ENCODE measurements around the gene RNF5.
A peak's percentile ranks its signal among the peaks of the same experiment; 100 is the strongest.
"Not testable (repeated sequence)": the region's sequence is repeated elsewhere in the genome, so short reads cannot be mapped to it uniquely, and the experiment has no call there.

Gene RNF5

GRCh38 chr6:32190911-32191677 is 12.9 kb downstream of the RNF5 start:
- DNase-seq = no peak

GRCh38 chr6:32191696-32192607 is 13.7 kb downstream of the RNF5 start:
- DNase-seq = no peak

GRCh38 chr6:32192608-32193039 is 14.4 kb downstream of the RNF5 start, which contains the start of gene GPSM3:
GPSM3 (minus strand) TSS chr6:32192643; CDS start chr6:32192513, 130 bp downstream.
- peak; percentile 53 for DNase-seq

DNA sequence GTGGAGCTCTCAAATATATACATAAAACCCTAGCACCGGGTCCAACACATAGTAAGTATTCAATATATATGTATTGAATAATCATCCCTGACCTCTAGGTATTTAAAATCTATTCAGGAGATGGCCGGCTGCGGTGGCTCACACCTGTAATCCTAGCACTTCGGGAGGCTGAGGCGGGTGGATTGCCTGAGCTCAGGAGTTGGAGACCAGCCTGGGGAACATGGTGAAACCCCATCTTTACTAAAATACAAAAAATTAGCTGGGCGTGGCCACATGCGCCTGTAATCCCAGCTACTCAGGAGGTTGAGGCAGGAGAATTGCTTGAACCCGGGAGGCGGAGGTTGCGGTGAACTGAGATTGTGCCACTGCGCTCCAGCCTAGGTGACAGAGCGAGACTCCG is 14.9 kb downstream of the RNF5 start:
- not testable (repeated sequence) for DNase-seq

GRCh38 chr6:32194388-32194787 is 16.2 kb downstream of the RNF5 start:
- DNase-seq = no peak

DNA sequence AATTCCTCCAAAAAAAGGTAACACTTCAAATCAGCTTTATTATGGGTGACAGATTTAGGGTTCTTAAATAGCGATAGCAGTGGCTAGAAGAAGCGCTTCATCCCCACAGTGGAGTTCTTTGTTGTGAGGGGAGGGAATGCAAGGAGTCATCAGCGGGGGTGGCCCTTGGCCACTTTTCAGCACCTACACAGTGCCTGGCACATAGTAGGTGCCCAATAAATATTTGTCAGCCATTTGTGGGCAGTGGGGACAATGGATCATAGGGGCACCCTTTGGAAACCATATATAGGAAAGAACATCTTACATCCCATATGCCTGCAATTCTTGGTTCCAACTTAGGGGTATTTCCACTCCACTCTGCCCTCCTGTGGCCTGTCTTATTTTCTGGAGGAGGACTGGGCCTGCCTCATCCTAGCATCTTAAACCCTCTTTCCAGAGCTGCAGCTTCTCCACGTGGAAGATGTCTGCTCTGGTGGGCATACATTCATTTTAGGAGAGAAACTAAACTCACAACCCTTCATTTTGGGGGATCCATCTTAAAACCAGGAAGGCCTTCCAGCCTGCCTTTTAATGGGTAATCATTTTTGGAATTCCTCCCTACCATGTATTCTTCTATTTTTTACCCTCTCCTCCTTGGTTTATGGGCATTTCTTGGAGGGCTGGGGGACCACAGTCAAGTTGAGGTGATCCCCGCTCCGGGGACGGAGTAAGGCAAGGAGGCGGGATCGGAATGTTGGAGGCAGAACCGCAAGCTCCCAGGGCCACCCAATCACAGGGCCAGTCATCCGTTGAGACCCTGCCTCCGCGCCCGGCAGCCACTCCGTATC is 16.8 kb downstream of the RNF5 start:
- DNase-seq = peak; percentile 34

- peak; percentile 99 for DNase-seq
Measured at GRCh38 chr6:32195652-32195901, 17.4 kb downstream of the RNF5 start.

GRCh38 chr6:32195902-32196681 is 17.9 kb downstream of the RNF5 start:
- peak; percentile 80 for DNase-seq

DNA sequence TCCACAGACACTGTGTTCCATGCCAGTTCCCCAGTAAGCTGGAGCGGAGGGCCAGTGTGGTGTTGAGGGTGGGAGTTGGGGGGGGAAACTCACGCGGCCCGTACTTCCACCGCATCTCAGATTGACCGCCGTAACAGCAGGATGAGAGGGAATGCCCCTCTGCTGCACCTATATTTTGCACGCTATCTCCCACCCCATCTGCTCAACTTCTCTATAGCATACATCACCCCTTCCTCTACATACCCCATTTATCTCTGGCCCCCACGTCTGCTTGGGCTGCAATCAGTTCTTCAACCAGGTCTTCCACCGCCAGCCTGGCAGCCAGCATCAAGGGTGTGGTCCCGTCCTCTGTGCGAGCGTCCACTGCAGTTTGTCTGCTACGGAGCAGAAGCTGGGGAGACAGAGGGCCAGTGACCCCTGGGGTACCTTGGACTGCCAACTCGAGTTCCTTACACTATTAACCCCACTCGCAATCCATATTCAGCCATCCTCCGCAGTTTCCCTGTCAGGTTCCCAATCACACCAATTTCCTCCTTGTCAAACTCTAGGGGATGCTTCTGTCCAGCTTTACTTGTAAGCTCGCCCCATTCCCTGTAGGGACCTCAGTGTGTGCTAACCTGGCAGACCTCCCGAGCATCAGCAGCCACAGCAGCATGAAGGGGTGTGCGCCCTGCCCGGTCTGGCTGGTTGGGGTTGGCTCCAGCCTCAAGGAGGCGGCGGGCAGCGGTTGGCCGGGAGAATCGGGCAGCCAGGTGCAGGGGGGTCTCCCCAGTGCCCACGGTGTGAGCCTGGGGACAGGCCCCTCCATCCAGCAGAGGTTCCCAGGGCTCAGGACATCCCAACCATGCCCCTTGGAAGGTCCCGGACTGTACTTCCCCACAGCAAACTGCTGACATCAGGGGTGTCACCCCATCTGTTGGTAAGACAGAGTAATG is 18.7 kb downstream of the RNF5 start:
- no peak for DNase-seq

- DNase-seq = no peak
Measured at GRCh38 chr6:32198345-32198696, 20.1 kb downstream of the RNF5 start.

GRCh38 chr6:32198866-32199265 is 20.7 kb downstream of the RNF5 start:
- DNase-seq = no peak

DNA sequence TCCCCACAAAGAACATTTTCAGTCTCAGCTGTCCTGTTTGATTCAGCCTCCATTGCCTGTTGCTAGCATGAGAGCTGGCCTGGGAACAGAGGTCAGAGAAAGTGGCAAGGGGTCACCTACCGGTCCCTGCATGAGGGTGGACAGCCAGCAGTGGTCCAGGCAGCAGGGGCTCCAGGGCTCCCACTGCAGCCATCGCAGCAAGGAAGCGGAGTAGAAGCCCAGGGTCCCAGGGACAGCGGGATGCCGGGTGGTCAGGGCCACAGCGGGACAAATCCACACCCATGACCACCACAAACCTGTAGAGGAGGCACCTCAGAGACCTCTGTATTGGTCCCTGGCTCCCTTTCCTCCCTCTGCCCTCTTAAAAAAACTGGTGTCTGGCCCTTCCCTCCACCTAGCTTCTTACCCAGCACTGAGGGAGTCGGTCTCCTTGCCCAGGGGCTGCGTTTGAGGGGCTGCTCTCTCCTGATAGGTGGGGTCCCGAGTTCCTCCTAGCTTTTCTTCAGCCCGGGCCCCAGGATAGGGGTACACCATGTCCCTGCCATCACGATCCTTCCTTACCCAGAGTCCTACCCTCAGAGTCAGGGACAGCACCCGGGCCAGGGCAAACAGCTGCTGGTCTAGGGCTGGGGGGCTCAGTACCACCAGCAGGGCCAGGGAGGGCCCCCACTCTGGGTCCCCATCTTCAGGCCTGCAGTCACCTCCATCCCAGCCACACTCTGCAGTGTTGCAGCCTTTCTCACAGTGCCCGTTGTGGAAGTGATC is 22.7 kb downstream of the RNF5 start:
- no peak for DNase-seq

- no peak for DNase-seq
Measured at GRCh38 chr6:32202186-32202585, 24.0 kb downstream of the RNF5 start.

DNA sequence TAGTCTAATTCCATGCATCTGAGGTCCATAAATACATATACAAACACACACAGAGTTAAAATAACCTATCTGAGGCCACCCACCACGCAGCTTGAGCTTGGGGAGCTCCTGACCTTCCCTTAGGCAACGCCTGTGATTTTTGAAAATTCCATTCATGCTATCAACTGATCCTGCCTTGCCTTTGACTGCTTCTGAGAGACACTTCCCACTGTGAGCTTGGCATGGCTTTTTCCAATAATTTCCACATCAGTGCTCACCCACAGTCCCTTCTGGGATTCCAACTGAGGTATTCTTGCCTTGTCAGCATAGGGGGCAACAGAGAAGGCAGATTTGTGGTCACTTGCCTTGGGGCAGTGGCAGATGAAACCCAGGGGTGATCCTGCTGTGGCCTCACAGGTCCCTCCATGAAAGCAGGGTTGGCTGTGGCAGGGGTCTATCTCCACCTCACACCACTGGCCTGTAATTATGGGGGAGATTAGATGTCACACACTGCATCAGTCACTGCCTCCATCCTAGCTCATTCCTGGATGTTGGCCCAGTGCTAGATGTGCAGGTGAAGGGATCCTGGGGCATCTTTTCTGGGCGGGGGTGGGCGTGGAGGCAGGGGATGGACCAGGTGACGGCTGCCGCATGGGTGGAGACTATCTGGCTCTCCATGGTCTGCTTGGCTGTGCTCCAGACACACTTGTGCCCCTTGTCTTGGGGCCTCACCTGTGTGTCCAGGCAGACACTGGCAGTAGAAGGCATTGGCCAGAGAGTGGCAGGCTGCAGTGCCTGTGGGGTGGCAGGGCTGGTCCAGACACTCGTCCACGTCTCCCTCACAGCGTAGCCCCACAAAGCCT is 25.4 kb downstream of the RNF5 start:
- DNase-seq = no peak

DNA sequence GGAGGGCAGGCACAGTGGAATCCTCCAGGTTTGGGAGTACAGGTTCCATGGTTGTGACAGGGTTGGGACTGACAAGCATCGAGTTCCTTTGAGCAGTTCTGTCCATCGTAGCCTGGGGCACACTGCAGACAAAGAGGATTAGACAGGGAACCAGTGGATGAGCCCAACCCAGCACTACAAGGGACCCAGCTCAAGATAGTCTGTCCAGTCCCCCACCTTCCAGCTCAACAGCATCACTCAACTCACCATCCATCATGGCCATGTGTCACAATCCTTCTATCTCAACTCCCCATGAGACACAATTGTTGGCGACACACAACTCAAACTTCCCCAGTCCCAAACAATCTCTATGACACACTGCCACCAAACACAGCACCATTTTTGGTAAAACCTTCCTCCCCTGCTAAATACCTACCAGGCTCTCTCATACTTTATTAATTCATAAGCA is 26.1 kb downstream of the RNF5 start:
- no peak for DNase-seq

DNA sequence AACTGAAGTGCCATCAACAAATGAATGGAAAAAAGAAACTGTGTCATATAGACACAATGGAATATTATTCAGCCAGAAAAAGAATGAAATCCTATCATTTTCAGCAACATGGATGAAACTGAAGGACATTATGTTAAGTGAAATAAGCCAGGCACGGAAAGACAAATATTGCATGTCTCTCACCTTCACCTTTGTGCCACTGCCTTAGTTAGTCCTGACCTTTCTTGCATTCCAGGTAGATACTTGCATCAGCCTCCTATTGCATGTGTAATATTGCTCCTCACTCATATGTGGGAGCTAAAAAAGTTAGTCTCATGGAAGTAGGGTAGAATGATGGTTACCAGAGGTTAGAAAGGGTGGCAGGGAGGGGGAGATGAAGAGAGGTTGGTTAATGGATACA is 30.8 kb downstream of the RNF5 start:
- DNase-seq = no peak

DNA sequence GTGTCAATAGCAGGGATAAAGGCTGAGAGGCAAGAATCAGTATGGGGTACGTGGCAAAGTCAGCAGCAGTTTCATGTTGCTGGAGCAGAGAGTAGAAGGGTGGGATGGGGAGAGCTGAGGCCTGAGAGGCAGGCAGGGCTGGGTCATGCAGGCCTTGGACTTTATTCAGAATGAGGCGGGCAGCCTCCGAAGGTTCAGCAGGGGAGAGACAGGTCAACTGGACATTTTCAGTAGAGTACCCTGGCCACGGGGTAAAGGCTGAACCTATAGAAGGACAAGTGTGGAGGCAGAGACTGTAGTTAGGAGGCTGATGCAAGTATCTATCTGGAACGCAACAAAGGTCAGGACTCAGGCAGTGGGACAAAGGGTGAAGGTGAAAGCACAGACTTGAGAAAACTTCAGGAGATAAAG is 32.0 kb downstream of the RNF5 start:
- DNase-seq = no peak

DNA sequence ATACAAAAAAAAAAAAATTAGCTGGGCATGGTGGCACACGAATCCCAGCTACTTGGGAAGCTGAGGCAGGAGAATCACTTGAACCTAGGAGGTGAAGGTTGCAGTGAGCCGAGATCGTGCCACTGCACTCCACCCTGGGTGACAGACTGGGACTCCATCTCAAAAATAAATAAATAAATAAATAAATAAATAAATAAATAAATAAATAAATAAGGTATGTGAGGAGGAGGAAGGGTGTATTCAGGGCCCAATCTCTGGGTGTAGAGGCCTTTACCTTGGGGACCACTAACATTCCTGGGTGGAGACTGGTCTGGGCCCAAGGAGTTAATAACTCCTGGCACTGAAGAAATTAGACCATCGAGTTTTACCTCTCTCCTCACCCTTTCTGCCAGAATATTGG is 33.2 kb downstream of the RNF5 start:
- not testable (repeated sequence) for DNase-seq

- DNase-seq = no peak
Measured at GRCh38 chr6:32212076-32212760, 34.0 kb downstream of the RNF5 start.
